Stimulated activated CD4-positive, alpha-beta T cell treated with anti-CD3 and anti-CD28 coated beads, Interleukin-15, amount 100 ng/mL, for 1 hour (primary cell): ENCODE data around the gene PSG1.
"Not testable (repeated sequence)": the region's sequence is repeated elsewhere in the genome, so short reads cannot be mapped to it uniquely, and the experiment has no call there.

Experiments used
- DNase-seq, 2 donors: peaks; one replicate each; pipeline ENCODE4 v3.0.0-alpha.2; 2020; ENCODE audit warnings: low read depth in 1 of 2, low spot score in 1 of 2

Gene PSG1

DNA sequence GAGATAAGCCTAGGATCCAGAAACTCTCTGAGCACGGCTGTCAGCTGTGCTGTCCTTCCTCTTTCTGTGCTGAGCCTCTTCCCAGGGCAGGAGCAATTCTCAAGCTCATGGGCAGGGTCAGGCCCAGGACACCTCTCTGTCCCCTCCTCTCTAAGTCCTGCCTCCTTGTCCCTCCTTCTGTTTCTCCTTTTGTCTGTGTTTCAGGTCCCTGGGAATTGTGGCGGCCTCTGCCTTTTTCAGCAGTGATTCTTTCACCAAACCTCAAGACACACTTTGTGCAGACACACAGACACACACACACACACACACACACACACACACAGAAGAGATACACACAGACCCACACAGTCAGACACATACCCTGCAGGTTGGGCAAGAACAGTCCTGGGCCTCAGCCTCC is at the start of gene PSG1:
TSS of gene PSG1 (minus strand) at position 101 of the 400 bp plus-strand sequence. CDS start 132 bp downstream, outside the sequence.
- no peak for DNase-seq

DNA sequence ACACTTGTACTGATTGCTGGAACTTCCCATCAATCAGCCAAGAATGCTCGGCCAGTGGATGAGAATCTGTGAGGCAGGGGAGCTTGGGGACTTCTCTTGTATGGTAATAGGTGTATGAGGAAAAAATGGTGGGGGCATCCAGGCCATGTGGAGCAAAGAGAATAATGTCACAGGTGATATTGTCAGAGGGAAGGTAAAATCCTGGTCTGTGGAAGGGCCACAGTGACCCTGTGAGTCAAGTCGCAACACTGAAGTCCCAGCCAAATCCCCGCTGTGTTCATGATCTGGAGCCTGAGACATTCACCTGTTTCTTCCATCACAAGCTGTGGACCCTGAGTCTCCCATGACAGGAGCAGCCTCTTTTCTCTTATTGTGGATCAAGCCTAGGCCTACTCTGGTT is 49.4 kb upstream of the PSG1 start:
- DNase-seq = no peak

DNA sequence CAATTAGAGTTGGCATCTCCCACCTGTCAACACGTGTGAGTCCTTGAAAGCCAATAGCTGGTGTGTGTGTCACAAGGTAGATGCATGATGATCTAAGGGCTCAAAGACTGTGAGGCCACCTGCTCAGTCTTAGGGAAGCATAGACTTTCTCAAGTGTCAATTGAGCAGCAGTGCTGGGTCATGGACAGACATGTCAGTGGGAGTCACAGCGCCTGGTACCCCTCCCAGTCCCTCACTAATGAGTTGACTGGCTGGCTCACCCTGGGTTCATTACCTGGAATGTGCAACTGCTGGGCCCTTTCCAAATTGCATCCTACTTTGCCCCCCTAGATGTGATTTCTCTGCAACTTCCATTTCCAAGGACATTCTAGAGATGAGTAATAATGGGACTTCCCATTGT is 47.3 kb upstream of the PSG1 start:
- no peak for DNase-seq

DNA sequence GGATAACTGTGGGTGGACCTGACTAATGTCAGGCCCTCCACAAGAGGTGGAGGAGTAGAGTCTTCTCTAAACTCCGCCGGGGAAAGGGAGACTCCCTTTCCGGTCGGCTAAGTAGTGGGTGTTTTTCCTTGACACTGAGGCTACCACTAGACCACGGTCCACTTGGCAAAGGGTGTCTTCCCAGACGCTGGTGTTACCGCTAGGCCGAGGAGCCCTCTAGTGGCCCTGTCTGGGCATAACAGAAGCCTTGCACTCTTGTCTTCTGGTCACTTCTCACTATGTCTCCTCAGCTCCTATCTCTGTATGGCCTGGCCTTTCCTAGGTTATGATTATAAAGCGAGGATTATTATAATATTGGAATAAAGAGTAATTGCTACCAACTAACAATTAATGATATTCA is 43.6 kb upstream of the PSG1 start:
- not testable (repeated sequence) for DNase-seq

DNA sequence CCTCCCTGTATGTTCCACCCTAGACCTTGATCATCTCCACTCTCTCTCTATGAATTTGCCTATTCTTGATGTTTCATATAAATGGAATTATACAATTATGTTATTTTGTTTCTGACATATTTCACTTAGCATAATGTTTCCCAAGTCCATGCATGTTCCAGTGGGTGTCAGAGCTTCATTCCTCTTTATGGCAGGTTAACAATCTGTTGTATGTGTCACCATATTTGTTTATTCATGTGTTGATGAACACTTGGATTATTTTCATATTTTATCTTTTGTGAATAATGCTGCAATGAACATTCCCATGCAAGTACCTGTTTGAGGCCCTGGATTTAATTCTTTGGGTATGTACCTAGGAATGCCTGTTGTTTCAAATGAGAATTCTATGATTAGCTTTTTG is 41.5 kb upstream of the PSG1 start:
- DNase-seq = not testable (repeated sequence)

DNA sequence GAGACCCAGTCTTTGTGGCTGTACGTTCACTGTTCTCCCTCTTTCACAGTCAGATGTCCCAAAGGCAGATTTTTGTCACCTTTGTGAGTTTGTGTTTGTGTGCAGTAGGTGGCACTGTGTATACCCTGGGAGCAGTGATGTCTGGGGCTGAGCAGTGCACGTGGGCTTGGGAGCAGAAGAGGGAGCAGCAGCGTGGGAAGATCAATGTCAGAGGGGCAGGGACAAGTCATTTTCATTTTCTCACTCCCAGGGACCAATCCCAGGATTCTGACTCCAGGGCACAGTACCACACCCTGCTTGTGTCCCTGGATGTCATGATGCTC is 40.2 kb upstream of the PSG1 start:
- DNase-seq = no peak

DNA sequence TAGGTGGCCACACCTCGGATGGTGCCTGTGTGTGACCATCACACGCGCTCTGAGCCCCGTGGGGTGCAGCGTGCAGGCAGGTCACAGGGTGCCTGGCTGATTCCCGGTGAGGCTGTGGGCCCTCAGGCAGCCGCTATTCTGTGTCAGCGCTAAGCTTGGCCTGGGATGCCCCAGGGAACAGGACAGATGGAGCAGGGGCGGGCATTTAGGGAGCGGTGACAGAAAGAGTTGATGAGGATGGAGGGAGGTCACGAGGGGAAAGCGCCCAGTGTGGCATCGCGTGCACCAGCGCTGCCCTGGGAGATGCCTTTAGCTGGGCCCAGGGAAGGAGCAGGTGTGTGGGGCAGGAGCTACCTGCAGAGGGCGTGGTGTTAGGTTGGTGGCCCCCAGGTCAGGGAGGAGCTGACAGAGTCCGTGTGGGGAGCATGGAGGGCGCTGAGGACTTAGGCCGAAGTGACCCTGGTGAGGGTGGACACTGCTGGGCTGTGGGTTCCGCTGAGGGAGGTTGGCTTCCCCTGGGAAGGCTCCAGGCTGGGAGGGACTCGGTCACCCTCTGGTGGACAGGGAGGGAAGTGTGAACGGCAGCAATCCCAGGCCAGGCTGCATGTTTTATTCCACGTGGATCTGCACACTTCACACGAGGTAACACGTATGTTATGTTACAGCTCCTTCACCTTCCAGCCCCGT is 39.7 kb upstream of the PSG1 start:
- DNase-seq = not testable (repeated sequence)

DNA sequence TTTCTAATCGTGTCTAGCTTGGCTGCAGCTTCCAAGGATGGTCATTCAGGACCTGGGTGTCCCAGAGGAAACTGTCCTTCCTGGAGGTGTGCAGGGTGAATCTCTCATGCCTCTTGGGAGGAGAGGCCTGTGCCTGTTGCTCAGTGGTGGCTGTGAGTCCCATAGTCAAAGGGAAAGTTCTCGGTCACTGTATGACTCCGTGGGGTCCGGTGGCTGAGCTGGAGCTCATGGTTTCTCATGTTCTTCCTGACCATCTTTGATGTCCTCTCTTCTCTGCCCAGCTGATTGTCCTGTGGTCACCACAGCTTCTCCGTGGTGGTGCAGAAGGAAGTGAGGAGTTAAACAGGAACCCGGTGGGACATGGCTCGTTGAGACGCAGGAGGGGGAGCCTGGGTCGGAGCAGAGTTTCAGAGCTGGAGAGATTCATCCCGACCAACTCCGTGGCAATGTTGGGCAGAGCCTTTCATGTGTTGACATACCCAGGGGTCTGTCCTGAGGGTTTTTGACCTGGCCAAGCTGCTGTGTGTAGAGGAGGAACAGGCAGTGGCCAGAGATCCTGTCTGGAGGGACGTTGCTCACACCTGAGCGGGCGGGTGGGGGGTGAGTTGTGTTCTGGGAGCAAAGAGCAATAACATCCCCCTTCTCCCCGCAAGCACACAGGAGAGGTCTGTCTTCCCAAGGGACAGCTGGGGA is 39.0 kb upstream of the PSG1 start:
- not testable (repeated sequence) for DNase-seq

DNA sequence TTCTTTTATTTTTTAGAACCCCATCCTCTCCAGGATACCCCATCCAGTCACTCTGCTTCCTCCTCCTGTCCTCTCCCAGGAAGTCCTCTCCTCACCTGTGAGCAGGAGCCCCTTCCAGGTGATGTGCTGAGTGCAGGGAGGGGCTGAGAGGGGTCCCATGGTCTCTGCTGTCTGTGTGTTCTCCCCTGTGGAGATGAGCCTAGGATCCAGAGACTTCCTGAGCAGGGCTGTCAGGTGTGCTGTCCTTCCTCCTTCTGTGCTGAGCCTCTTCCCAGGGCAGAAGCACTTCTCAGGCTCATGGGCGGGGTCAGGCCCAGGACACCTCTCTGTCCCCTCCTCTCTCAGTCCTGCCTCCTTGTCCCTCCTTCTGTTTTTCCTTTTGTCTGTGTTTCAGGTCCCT is 38.1 kb upstream of the PSG1 start, which contains the start of gene PSG6:
TSS of gene PSG6 (minus strand) at position 261 of the 400 bp plus-strand sequence. CDS start at position 159, 102 bp downstream.
- not testable (repeated sequence) for DNase-seq

DNA sequence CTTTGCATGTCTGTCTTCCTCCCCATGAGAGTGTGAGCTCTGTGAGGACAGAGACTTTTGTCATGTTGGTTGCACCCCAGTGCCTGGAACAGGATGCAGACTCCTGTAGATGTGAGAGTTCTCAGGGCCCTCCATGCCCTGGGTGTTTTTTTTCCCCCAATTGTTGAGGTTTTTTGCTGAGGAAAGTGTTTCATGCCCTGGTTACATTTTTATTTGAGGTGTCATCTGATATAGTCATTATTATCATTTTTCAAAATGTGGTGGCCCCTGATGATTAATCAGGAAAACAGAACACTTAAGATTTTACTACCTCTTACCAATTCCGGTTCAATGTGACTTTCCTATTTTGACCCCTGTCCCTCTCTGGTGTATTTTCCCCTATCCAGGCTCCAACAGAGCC is 37.4 kb upstream of the PSG1 start:
- not testable (repeated sequence) for DNase-seq

DNA sequence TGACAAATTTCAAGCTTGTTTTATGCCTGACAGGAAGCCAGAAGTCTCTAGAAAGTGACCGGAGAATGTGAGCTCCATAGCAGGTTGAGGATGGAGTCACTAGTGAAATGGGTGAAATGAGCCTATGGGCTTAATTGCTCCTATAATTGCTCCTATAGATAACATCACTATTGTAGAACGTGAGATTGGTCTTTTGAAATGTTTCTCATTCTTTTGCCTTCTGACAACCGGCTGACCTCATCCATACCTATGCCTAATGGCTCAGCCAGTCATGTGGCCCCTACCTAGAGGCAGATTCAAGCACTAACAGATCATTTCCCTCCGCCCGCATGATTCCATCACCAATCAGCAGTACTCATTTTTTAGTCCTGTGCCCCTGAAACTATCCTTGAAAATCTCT is 34.0 kb upstream of the PSG1 start:
- DNase-seq = not testable (repeated sequence)

DNA sequence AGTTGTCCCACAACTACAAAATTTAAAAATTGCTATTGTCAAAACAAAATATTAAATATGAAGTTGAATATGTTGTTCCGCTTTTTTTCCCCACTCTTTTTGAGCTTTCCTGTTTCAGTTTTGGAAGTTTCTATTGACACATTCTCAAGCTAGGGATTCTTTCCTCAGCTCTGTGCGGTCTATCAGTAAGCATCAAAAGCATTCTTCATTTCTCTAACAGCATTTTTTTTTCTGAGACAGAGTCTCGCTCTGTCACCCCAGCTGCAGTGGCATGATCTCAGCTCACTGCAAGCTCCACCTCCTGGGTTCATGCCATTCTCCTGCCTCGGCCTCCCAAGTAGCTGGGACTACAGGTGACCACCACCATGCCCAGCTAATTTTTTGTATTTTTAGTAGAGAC is 33.4 kb upstream of the PSG1 start:
- not testable (repeated sequence) for DNase-seq

DNA sequence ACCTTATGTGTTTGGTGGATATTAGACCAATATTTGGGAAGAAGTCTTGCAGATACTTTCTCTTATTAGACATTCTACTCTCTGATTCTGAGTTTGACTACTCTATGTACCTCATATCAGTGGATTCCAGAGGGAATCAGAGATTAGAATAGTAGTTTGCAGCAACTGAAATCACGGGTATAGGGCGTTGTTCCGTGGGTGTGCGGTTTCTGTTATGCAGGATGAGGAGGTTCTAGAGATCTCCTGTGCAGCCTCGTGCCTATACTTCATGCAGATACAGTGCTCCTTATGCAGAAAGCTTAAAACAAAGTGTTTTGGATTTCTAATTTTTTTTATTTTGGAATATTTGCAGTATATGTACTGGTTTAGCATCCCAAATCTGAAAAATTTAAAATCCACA is 32.2 kb upstream of the PSG1 start:
- DNase-seq = not testable (repeated sequence)

DNA sequence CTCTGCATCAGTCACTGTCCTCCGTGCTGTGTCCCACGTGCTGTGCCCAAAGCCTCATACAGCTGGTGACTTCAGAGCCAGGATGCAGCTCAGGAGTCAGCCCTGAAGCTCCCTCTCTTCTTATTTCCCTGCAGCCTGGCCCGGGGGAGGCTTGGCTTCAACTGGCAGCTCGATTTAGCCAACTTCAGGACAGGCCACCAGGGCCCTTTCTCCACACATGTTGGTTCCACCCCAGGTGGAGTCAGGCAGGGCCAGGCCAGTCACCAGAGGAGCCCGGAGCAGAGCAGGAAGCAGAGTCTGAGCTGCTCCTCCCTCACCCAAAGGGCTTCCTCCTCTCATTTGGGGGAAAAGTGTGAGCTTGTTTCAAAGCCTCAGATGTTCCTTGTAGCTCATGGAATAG is 26.6 kb upstream of the PSG1 start:
- DNase-seq = not testable (repeated sequence)

DNA sequence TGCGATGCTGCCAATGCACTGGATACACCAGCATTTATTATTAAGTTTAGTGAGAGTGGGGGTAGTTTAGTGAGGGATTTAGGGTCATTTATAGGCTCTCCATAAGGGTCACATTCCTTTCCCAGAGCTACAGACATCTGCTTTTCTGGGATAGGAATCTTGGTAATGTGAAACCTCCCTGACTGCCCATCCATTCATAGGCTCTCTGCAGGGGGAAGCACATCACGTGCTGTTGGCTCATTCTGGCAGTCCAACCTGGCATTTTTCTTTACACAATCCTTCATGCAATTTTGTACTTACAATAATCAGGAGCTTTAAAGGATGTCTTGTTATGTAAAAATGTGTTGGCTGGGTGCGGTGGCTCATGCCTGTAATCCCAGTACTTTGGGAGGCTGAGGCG is 21.0 kb upstream of the PSG1 start:
- not testable (repeated sequence) for DNase-seq

DNA sequence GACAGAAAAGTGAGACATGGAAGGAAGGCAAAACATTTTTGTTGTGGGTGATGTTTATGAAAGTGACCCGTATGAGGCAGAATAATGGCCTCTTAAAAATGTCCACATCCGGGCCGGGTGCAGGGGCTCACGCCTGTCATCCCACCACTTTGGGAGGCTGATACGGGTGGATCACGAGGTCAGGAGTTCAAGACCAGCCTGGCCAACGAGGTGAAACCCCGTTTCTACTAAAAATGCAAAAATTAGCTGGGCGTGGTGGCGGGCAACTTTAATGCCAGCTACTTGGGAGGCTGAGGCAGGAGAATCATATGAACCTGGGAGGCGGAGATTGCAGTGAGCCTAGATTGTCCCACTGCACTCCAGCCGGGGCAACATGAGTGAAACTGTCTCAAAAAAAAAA is 20.2 kb upstream of the PSG1 start:
- DNase-seq = not testable (repeated sequence)

DNA sequence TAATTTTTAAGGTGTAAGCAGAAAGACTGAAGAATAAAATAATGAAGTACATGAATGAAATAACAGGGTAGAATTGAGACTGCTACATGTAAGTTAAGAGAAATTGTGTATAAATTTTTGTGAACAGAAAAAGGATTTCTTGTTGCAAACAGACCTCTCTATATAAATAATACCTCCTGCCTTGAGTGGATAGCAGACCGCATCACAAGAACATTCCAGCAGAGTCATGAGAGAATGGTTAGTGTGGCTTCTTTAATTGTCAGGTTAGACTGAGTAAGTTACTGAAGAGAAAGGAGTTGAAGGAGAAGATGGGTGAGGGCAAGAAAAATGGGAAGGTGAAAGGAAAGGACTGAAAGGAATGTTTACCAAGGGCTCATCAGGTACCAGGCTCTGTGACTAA is 19.6 kb upstream of the PSG1 start:
- not testable (repeated sequence) for DNase-seq

DNA sequence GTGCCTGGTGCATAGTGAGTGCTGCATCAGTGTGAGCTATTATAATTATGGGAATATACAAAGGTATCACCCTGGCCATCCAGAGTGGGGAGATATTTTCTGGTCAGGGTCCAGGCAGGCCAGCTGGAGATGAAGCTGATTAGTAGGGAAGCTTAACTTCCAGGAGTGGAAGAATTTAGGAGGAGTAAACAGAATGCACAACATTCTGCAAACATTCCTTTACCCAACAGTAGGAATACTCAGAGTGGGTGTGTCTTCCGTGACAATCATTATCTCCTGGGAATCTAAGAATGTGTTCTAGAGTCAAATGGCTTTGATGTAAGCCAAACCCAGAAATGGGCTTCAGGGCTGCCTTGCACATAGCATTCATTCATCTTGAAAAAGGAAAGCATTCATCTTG is 19.1 kb upstream of the PSG1 start:
- not testable (repeated sequence) for DNase-seq

DNA sequence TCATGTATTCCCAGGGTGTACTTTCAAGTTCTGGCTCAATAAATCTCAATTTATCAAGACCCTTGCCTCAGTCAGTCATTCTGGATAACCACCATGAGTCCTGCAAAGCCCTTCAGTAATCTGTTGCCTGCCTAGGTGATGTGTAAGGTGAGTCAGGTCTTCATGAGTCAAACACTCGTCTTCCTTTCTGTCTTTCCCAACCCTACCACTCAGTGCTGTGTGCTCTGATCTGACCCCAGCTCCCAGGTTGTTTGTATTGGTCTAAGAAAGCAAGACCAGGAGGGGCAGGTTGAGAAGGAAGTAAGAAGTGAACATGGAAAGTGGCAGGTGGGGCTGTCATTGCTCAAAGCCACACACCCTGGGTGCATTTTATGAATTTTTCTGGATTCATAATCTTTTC is 18.2 kb upstream of the PSG1 start:
- not testable (repeated sequence) for DNase-seq

DNA sequence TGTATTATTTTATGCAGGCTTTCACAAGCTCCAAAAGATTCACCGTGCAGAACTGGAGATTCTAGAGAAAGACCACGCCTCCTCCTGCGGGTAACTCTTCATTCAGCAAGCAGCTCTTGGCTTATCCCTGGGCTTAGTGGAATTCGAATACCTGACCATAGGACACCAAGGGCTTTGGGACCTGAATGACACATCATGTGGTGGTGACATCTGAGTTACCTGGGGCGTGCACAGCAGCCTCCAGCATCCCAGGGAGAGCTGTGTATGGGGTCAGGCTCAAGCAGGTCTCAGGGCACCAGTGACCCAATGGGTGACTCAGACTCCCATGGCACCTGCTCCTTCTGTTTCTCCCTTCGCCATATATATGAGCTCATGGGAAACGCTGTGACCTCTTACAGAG is 10.9 kb upstream of the PSG1 start:
- DNase-seq = not testable (repeated sequence)

DNA sequence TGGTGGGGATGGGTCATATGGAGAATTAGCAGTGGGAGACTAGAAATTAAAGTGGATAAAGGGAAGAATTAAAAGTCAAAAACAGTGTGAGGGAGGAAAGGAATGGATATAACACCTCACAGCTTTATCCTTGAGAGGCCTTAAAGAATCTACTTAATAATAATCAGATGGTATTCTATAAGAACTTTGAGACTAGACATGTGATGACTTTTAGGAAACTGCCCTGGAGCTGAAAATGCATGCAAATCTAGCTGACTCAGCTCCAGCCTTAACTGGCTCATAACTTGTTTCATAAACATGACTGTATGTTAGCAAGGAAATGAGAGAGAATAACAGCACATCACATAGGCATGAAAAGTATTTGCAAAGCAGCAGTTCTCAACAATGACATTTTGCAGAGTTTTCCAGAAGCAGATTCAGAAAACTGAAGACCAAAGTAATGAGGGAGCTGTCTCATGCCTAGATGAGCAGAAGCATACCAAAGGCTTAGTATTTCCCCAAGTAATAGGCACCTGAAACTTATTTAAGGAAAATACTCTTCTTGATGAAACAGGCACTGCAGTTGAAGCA is 8.4 kb upstream of the PSG1 start:
- DNase-seq = not testable (repeated sequence)

DNA sequence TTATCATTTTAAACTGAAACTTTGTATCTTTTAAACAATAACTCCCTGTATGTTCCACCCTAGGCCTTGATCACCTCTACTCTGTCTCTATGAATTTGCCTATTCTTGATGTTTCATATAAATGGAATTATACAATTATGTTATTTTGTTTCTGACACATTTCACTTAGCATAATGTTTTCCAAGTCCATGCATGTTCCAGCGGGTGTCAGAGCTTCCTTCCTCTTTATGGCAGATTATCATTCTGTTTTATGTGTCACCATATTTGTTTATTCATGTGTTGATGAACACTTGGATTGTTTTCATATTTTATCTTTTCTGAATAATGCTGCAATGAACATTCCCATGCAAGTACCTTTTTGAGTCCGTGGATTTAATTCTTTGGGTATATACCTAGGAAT is 3.2 kb upstream of the PSG1 start:
- not testable (repeated sequence) for DNase-seq
